K562 (cell line): ENCODE results near the gene FBXL12. TPM values are rescaled to one million over a fixed set of nuclear protein-coding genes. Genes with fewer than 3 reads are reported as not detected.
A peak's percentile ranks its signal among the peaks of the same experiment; 100 is the strongest.

Experiments
- BCOR ChIP-seq: fragments of 450-650 bp; IDR thresholded peaks from 2 replicates; pipeline ENCODE4 v1.6.1; 2016
- ELF1 ChIP-seq: fragments of 200-800 bp; sonication (Bioruptor generic); IDR thresholded peaks from 2 replicates; pipeline ENCODE4 v1.6.1; 2016; ENCODE audit warnings: missing genetic modification characterization, missing compliant biosample characterization
- FUS ChIP-seq: fragments of 200-400 bp; formaldehyde crosslinking; optimal IDR thresholded peaks from 2 replicates; pipeline ENCODE3; 2017; ENCODE audit warnings: low read depth, low read length
- HLTF ChIP-seq: fragments of 450-650 bp; IDR thresholded peaks from 2 replicates; pipeline ENCODE4 v1.6.1; 2016
- NONO ChIP-seq, 2 experiments: fragments of 200-400 bp in 1 of 2; fragments of 450-650 bp in 1 of 2; formaldehyde crosslinking in 1 of 2; IDR thresholded peaks; 2 replicates each; pipeline ENCODE4 v1.6.1; 2017; ENCODE audit warnings: low read depth in 2 of 2, mild to moderate bottlenecking in 2 of 2, moderate library complexity in 2 of 2, low read length in 1 of 2
- PHB ChIP-seq: fragments of 250-450 bp; sonication (Bioruptor Pico); IDR thresholded peaks from 2 replicates; pipeline ENCODE4 v1.5.0; 2021
- RBM39 ChIP-seq: fragments of 200-400 bp; formaldehyde crosslinking; optimal IDR thresholded peaks from 2 replicates; pipeline ENCODE3; 2018; ENCODE audit warnings: low read depth, low read length
- SUPT5H ChIP-seq: fragments of 450-650 bp; IDR thresholded peaks from 2 replicates; pipeline ENCODE4 v1.6.1; 2016
- TCF3 ChIP-seq: sonication (generic); formaldehyde crosslinking; IDR thresholded peaks from 2 replicates; pipeline ENCODE4 v1.4.0; 2020; ENCODE audit warnings: mild to moderate bottlenecking, missing genetic modification reagents
- U2AF1 ChIP-seq: fragments of 200-400 bp; formaldehyde crosslinking; optimal IDR thresholded peaks from 2 replicates; pipeline ENCODE3; 2017; ENCODE audit warnings: mild to moderate bottlenecking, low read depth, low read length, moderate library complexity
- ZKSCAN1 ChIP-seq: fragments of 150-350 bp; IDR thresholded peaks from 2 replicates; pipeline ENCODE4 v1.6.1; 2016; ENCODE audit warnings: low read depth, low read length
- ZNF695 ChIP-seq: fragments of 450-650 bp; formaldehyde crosslinking; IDR thresholded peaks from 2 replicates; pipeline ENCODE4 v1.4.0; 2020; ENCODE audit warnings: mild to moderate bottlenecking, moderate library complexity
- ZNF785 ChIP-seq: fragments of 250-450 bp; sonication (Bioruptor Pico); IDR thresholded peaks from 2 replicates; pipeline ENCODE4 v1.4.0; 2020; ENCODE audit warnings: mild to moderate bottlenecking
- ZNF79 ChIP-seq: fragments of 250-450 bp; sonication (Bioruptor Pico); IDR thresholded peaks from 2 replicates; pipeline ENCODE4 v1.4.0; 2020; ENCODE audit warnings: low read depth, mild to moderate bottlenecking, moderate library complexity
- polyA plus RNA-seq, 8 experiments: library from polyadenylated mRNA; depleted of rRNA in 4 of 8; stranded (reverse) in 5 of 8; unstranded in 3 of 8; fragments of >200 nt; fragmentation: Nextera tagmentation in 2 of 8; fragmentation: Illumina TruSeq in 1 of 8; extraction: Ambion mirVana in 2 of 8; extraction: Trizol in 1 of 8; gene quantifications; 2 replicates each; pipeline versions ENCODE4 v1.2.1 to v1.2.3, GENCODE V29; 2011 to 2014; ENCODE audit warnings: inconsistent platforms in 1 of 8, missing spikeins in 1 of 8
- total RNA-seq, 7 experiments: library from RNA; depleted of rRNA in 6 of 7; stranded (reverse); fragments of >200 nt in 6 of 7; fragmentation: Illumina TruSeq in 2 of 7; extraction: Trizol in 2 of 7; gene quantifications; 2 replicates each; pipeline versions ENCODE4 v1.2.1 to v1.2.3, GENCODE V29; 2011 to 2021; ENCODE audit warnings: low replicate concordance in 1 of 7
- TF ChIP-seq, protein P1 (sequence below): fragments of 200-800 bp; sonication (Bioruptor generic); IDR thresholded peaks from 2 replicates; pipeline ENCODE4 v1.6.1; 2017; ENCODE audit warnings: missing genetic modification characterization, missing compliant biosample characterization
- TF ChIP-seq, protein P2 (sequence below), 2 experiments: IDR thresholded peaks; 2 replicates each; pipeline ENCODE4 v1.6.1; 2012; ENCODE audit warnings: improper control_type of control experiment in 2 of 2, low read depth in 2 of 2, low read length in 2 of 2, borderline replicate concordance in 1 of 2
- TF ChIP-seq, protein P3 (sequence below): fragments of 450-650 bp; formaldehyde crosslinking; IDR thresholded peaks from 2 replicates; pipeline ENCODE4 v1.4.0; 2022; ENCODE audit warnings: missing genetic modification characterization
- TF ChIP-seq, protein P4 (sequence below): fragments of 250-450 bp; sonication (Bioruptor Pico); IDR thresholded peaks from 2 replicates; pipeline ENCODE4 v1.5.0; 2021
- TF ChIP-seq, protein P5 (sequence below): IDR thresholded peaks from 2 replicates; pipeline ENCODE4 v1.6.1; 2016; ENCODE audit warnings: missing genetic modification characterization, missing compliant biosample characterization
- TF ChIP-seq, protein P6 (sequence below): fragments of 450-650 bp; IDR thresholded peaks from 2 replicates; pipeline ENCODE4 v1.6.1; 2016; ENCODE audit warnings: missing biosample characterization, missing genetic modification characterization

Gene FBXL12
- total and polyA plus RNA-seq, 9 of the 15 experiments (the other 6 are each of a cell fraction or from before 2014, with no cell fraction given) = 2.7 to 40.5 (median 26.5) TPM

DNA sequence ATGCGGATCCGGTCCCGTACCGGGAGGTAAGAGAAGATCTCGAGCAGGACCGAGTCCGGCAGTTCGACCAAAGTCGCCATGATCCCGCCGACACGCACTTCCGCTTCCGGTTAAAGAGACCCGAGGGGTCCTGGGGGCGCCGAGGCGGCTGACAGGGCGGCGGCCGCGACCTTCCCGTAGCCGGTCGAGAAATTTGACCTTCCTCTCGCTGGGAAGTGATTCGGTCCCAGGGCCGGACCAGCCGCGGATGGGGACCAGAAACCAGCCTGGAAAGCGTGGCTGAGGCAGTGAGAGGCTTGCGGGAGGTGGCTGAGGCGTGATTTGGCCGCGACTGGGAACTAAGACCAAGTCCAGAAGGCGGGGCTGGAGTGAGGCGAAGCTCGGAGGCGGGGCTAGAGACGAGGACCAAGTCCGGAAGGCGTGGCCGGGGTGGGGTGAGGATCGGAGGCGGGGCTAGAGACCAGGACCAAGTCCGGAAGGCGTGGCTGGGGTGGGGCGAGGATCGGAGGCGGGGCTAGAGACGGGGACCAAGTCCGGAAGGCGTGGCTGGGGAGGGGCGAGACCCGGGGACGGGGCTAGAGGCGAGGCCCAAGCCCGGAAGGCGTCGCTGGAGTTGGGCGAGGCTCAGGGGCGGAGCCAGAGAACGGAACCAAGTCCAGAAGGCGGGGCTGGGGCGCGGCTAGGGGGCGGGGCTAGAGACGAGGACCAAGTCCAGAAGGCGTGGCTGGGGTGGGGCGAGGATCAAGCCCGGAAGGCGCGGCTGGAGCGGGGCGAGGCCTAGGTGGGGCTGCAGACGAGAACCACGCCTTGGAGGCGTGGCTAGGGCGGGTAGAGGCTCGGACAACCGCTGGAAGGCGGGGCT, at the start of gene FBXL12 (continued):
- no peak for TF ChIP-seq FUS
- TF ChIP-seq, protein P1, sequence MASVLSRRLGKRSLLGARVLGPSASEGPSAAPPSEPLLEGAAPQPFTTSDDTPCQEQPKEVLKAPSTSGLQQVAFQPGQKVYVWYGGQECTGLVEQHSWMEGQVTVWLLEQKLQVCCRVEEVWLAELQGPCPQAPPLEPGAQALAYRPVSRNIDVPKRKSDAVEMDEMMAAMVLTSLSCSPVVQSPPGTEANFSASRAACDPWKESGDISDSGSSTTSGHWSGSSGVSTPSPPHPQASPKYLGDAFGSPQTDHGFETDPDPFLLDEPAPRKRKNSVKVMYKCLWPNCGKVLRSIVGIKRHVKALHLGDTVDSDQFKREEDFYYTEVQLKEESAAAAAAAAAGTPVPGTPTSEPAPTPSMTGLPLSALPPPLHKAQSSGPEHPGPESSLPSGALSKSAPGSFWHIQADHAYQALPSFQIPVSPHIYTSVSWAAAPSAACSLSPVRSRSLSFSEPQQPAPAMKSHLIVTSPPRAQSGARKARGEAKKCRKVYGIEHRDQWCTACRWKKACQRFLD (CRISPR knock-in tag) = no peak
- TF ChIP-seq, protein P2, sequence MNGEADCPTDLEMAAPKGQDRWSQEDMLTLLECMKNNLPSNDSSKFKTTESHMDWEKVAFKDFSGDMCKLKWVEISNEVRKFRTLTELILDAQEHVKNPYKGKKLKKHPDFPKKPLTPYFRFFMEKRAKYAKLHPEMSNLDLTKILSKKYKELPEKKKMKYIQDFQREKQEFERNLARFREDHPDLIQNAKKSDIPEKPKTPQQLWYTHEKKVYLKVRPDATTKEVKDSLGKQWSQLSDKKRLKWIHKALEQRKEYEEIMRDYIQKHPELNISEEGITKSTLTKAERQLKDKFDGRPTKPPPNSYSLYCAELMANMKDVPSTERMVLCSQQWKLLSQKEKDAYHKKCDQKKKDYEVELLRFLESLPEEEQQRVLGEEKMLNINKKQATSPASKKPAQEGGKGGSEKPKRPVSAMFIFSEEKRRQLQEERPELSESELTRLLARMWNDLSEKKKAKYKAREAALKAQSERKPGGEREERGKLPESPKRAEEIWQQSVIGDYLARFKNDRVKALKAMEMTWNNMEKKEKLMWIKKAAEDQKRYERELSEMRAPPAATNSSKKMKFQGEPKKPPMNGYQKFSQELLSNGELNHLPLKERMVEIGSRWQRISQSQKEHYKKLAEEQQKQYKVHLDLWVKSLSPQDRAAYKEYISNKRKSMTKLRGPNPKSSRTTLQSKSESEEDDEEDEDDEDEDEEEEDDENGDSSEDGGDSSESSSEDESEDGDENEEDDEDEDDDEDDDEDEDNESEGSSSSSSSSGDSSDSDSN (IDR thresholded peaks at IDR 0.05; ENCODE audit: borderline replicate concordance in 1 of 2, low read depth in 2 of 2, low read length in 2 of 2) = 0 out of 4 replicates have a peak, but pooled peaks of 1 of the 2 experiments have one; percentile 32
- TF ChIP-seq, protein P3, sequence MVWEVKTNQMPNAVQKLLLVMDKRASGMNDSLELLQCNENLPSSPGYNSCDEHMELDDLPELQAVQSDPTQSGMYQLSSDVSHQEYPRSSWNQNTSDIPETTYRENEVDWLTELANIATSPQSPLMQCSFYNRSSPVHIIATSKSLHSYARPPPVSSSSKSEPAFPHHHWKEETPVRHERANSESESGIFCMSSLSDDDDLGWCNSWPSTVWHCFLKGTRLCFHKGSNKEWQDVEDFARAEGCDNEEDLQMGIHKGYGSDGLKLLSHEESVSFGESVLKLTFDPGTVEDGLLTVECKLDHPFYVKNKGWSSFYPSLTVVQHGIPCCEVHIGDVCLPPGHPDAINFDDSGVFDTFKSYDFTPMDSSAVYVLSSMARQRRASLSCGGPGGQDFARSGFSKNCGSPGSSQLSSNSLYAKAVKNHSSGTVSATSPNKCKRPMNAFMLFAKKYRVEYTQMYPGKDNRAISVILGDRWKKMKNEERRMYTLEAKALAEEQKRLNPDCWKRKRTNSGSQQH (CRISPR knock-in tag) = no peak
- TF ChIP-seq ZNF79 (CRISPR knock-in tag) = no peak
- TF ChIP-seq ZNF785 (CRISPR knock-in tag) = no peak
- no peak for TF ChIP-seq TCF3 (CRISPR knock-in tag)
- TF ChIP-seq, protein P4, sequence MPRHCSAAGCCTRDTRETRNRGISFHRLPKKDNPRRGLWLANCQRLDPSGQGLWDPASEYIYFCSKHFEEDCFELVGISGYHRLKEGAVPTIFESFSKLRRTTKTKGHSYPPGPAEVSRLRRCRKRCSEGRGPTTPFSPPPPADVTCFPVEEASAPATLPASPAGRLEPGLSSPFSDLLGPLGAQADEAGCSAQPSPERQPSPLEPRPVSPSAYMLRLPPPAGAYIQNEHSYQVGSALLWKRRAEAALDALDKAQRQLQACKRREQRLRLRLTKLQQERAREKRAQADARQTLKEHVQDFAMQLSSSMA (CRISPR knock-in tag) = no peak
- no peak for TF ChIP-seq BCOR
- no peak for TF ChIP-seq ZNF695 (CRISPR knock-in tag)
- TF ChIP-seq ZKSCAN1 = no peak; the same call in 1 of the 2 replicates
- 0 out of 4 replicates have a peak, but pooled peaks of 1 of the 2 experiments have one; percentile 10 for TF ChIP-seq NONO (IDR thresholded peaks at IDR 0.05; ENCODE audit: low read depth in 2 of 2, low read length in 1 of 2)
- no peak for TF ChIP-seq HLTF
- TF ChIP-seq, protein P5, sequence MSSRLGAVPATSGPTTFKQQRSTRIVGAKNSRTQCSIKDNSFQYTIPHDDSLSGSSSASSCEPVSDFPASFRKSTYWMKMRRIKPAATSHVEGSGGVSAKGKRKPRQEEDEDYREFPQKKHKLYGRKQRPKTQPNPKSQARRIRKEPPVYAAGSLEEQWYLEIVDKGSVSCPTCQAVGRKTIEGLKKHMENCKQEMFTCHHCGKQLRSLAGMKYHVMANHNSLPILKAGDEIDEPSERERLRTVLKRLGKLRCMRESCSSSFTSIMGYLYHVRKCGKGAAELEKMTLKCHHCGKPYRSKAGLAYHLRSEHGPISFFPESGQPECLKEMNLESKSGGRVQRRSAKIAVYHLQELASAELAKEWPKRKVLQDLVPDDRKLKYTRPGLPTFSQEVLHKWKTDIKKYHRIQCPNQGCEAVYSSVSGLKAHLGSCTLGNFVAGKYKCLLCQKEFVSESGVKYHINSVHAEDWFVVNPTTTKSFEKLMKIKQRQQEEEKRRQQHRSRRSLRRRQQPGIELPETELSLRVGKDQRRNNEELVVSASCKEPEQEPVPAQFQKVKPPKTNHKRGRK = no peak
- TF ChIP-seq U2AF1 = no peak
- peak; percentile 98 for TF ChIP-seq SUPT5H
- TF ChIP-seq, protein P6, sequence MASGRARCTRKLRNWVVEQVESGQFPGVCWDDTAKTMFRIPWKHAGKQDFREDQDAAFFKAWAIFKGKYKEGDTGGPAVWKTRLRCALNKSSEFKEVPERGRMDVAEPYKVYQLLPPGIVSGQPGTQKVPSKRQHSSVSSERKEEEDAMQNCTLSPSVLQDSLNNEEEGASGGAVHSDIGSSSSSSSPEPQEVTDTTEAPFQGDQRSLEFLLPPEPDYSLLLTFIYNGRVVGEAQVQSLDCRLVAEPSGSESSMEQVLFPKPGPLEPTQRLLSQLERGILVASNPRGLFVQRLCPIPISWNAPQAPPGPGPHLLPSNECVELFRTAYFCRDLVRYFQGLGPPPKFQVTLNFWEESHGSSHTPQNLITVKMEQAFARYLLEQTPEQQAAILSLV (tag) = no peak
- no peak for TF ChIP-seq PHB (CRISPR knock-in tag)
- TF ChIP-seq RBM39 = no peak
- TF ChIP-seq ELF1 (tag) = peak; percentile 93
